Psoas muscle (tissue), 8 donors: Measurements from ENCODE around the gene THBS3. TPM values are rescaled to one million over a fixed set of nuclear protein-coding genes. Genes with fewer than 3 reads are reported as not detected.
"Not testable (repeated sequence)": the region's sequence is repeated elsewhere in the genome, so short reads cannot be mapped to it uniquely, and the experiment has no call there.

Experiments
- ATAC-seq, 4 donors: fragments of 200-7000 bp; cut with Tn5 transposase; one replicate each; pipeline ENCODE4 v1.9.1; 2020; ENCODE audit warnings: moderate library complexity in 3 of 4, mild to moderate bottlenecking in 2 of 4
- DNase-seq, 2 donors: peaks; one replicate each; pipeline ENCODE4 v3.0.0-alpha.2; 2020
- H3K27ac ChIP-seq: fragments of 200-600 bp; one replicate; pipeline ENCODE4 v1.8.0; 2022
- H3K27me3 ChIP-seq, 3 donors: fragments of 200-600 bp in 1 of 3; one replicate each; pipeline versions ENCODE4 v1.6.1 to v1.8.0; 2013 to 2022; ENCODE audit warnings: low read length in 2 of 3, mild to moderate bottlenecking in 2 of 3, moderate library complexity in 1 of 3; ENCODE audit not compliant: insufficient read depth in 3 of 3
- H3K36me3 ChIP-seq, 2 donors: fragments of 200-600 bp in 1 of 2; one replicate each; pipeline versions ENCODE4 v1.6.1 to v1.8.0; 2013 to 2022; ENCODE audit warnings: low read depth in 1 of 2, mild to moderate bottlenecking in 1 of 2, moderate library complexity in 1 of 2; ENCODE audit not compliant: insufficient read depth in 1 of 2
- H3K4me1 ChIP-seq: fragments of 200-600 bp; one replicate; pipeline ENCODE4 v1.8.0; 2022
- H3K4me3 ChIP-seq: fragments of 200-600 bp; one replicate; pipeline ENCODE4 v1.8.0; 2022; ENCODE audit warnings: mild to moderate bottlenecking
- H3K9me3 ChIP-seq: fragments of 200-600 bp; one replicate; pipeline ENCODE4 v1.8.0; 2022
- CTCF ChIP-seq: fragments of 200-600 bp; IDR thresholded peaks from one replicate; pipeline ENCODE4 v1.8.0; 2022; ENCODE audit warnings: antibody characterized with exemption
- WGBS, 3 donors: extraction: QIAGEN DNeasy Blood & Tissue Kit; methylation state at CpG; one replicate each; pipeline versions ENCODE4 v1.1.6 to v1.1.7; 2013; 5-methylcytosine and 5-hydroxymethylcytosine counted together
- intact Hi-C, 2 donors: fragments of 100-400 bp; cut with DNase I; formaldehyde crosslinking; loops; one replicate each; pipeline versions ENCODE4 v1.11.0 to v1.14.2; 2022
- polyA plus RNA-seq, 3 donors: library from polyadenylated mRNA; stranded (reverse); fragments of 200-250 nt; gene quantifications; one replicate each; pipeline ENCODE4 v1.2.3, GENCODE V29; 2013
- total RNA-seq, 4 donors: library from RNA; stranded (reverse); fragmentation: NEBNext Ultra II Directional in 2 of 4; extraction: Animal tissue kit (Norgen Biotek cat#: 25700) in 2 of 4; gene quantifications; one replicate each; pipeline versions ENCODE4 v1.2.1 to v1.2.4, GENCODE V29; 2021 to 2023
- donor health status: healthy with polysubstance abuse.
- donor health status: DM: no; HTN: no; CAD: no; lungs with moderate emphysema.
- donor health status: Bipolar disorder and iron deficiency.
- donor health status: healthy.
- donor health status: DM: yes; HTN: yes; CAD: no.
- donor health status: DM: no; HTN: no; CAD: no.
- donor health status: DM: no; HTN: no; CAD: no.
- donor health status: DM: yes; HTN: yes; CAD: no.

THBS3 gene
- total and polyA plus RNA-seq, 7 donors, result 2.8 to 8.1 (median 3.5) TPM

DNA sequence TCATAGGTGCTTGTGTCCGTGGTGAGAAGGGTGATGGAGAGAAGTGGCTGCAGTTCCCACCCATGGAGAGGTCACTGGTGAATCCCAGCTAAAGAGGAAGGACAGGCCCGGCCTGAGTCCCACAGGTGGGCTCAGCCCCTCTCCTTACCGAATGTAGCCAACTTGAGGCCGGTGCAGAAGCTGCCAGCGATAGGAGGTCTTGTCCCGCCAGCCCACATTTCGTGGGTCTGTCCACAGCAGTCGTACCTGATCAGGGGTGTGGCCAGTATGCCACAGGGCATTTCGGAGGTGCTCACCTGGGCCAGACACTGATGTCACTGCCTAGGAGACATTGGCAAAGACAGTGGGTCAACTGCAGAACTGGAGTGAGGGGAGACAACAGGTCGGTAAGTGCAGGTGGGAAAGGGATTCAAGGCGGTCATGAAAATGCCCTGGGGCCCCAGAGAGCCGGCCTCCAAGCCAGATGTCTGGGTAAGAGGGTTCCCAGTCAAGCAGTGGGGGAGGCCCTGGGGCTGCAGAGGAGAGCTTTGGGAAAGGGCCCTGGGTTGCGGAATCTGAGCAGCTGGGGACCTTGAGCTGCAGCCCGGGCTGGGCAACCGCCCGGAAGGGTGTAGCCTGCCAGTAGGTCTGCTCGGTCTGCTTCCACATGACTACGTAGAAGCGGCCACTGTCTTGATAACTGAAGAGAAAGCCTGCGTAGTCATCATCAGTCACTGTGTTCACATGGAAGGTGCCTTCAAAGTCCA lies 10.6 kb downstream of the THBS3 start:
- Histone ChIP-seq H3K4me3 (no peak overlapping the region), H3K36me3 (no peaks in the 10 kb centered on the region), H3K4me1 (peaks cover 21% of the 10 kb centered on the region), H3K27ac (peak overlapping the region; percentile 71), H3K27me3 (no peaks in the 10 kb centered on the region), H3K9me3 (no peaks in the 10 kb centered on the region)
- 60 to 74% (median 67%) methylated on average over 20 of the region's 20 CpGs for WGBS, 3 donors
- TF ChIP-seq CTCF, result no peak
- ATAC-seq (peak; percentile 63 to 76 (median 71)), DNase-seq (peak; percentile 70 to 86)
- intact Hi-C loops, result no loop called here

DNA sequence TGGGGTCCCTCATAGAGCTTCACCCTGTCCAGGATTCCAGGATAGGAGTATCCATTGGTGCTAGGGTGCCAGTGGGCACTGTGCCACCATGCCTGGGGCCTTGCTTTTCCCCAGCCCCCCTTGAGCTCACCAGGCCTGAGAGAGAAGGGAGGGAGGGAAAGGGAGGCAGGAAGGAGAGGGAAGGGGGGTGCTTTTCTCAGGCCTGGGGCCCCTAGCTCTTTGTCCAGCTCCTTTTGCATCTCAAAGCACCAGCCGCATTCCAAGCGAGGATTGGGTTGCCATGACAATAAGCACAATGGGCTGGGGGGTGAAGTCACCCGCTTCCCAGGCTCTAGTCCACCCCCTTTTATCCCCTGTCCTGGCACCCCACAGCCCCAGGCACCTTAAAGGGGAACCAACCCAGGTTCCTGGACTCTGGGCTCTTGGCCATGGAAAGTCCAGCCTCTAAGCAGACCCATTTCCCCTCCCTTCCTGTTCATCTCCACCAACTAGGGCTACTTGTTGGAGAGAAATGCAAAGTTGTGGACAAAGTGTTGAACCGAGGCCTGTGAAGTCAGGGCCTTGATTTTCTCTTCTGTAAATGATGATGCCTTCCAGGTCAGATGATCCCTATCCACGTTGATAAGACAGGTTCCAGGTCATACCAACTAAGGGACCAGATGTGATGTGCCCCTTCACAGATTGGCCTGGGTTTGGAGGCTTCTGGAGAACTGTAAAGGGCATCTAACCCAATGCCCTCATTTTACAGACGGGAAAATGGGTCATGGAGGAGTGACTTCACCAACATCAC lies 11.4 kb downstream of the THBS3 start:
- ATAC-seq, result no peak
- no peak overlapping the region for H3K27ac ChIP-seq
- intact Hi-C loops, result no loop called here

GRCh38 chr1:155195201-155196102 lies 12.2 kb downstream of the THBS3 start:
- Histone ChIP-seq H3K27ac (no peak overlapping the region), H3K4me1 (peaks cover 21% of the 10 kb centered on the region), H3K27me3 (no peaks in the 10 kb centered on the region), H3K9me3 (no peaks in the 10 kb centered on the region), H3K4me3 (peak overlapping the region; percentile 71), H3K36me3 (no peaks in the 10 kb centered on the region)
- no peak for ATAC-seq
- DNase-seq, result peak in 1 of 2 donors; percentile 64
- WGBS, 3 donors, result 23 to 31% (median 24%) methylated on average over 25 to 27 of the region's 27 CpGs
- intact Hi-C loops, result no loop called here
- no peak for TF ChIP-seq CTCF

More for the DNA sequence above, 11.4 kb downstream of the THBS3 start:
- Histone ChIP-seq H3K36me3 (no peaks in the 10 kb centered on the region), H3K4me1 (peaks cover 21% of the 10 kb centered on the region), H3K27me3 (no peaks in the 10 kb centered on the region), H3K4me3 (no peak overlapping the region), H3K9me3 (no peaks in the 10 kb centered on the region)
- 77 to 83% (median 81%) methylated on average over 6 of the region's 6 CpGs for WGBS, 3 donors
- peak in 1 of 2 donors; percentile 60 for DNase-seq
- no peak for TF ChIP-seq CTCF

DNA sequence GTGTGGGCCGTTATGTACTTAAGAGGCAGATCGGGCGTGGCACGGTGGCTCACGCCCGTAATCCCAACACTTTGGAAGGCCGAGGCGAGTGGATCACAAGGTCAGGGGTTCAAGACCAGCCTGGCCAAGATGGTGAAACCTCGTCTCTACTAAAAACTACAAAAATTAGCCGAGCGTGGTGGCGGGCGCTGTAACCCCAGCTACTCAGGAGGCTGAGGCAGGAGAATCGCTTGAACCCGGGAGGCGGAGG lies 13.8 kb downstream of the THBS3 start:
- H3K27me3 ChIP-seq, DNase-seq, H3K36me3 ChIP-seq, H3K9me3 ChIP-seq, ATAC-seq, intact Hi-C loops: not testable (repeated sequence)
- Histone ChIP-seq H3K4me1 (peaks cover 21% of the 10 kb centered on the region), H3K27ac (peak overlapping the region; percentile 60), H3K4me3 (peak overlapping the region; percentile 71)
- WGBS, 3 donors, result 7 to 11% (median 10%) methylated on average over 16 of the region's 16 CpGs
